Measurements from ENCODE around the gene CRTAP. TPM values are rescaled to one million over a fixed set of nuclear protein-coding genes. Genes with fewer than 3 reads are reported as not detected.

CRTAP gene
- total RNA-seq, 1 experiment from 2014 or later: 179 TPM

- Mint-ChIP-seq H3K27me3 (ENCODE audit: insufficient read depth, unreplicated experiment) (no peaks in the 10 kb centered on the region), H3K4me1 (ENCODE audit: insufficient read depth, unreplicated experiment) (no peaks in the 10 kb centered on the region), H3K4me3 (ENCODE audit: unreplicated experiment) (no peak overlapping the region), H3K27ac (ENCODE audit: low read depth, unreplicated experiment) (no peak overlapping the region), H3K9me3 (ENCODE audit: unreplicated experiment) (no peaks in the 10 kb centered on the region), H3K36me3 (ENCODE audit: insufficient read depth, unreplicated experiment) (no peaks in the 10 kb centered on the region)
- intact Hi-C loops (cut with micrococcal nuclease): no loop called here
- ChIA-PET POLR2A (interaction anchor here (0.7 kb wide), 1 partner anchor 188 kb away, joined by 3 read pairs; no protein-coding TSS in a partner anchor), CTCF (interaction anchor here (1.4 kb wide), 1 partner anchor 188 kb away, joined by 6 read pairs; no protein-coding TSS in a partner anchor)
- TF ChIP-seq CTCF (IDR thresholded peaks at IDR 0.05; ENCODE audit: unreplicated experiment): no peak
- DNase-seq (ENCODE audit: unreplicated experiment): no peak
- no TSS peak for BruUV-seq (replicated peaks)
Measured at GRCh38 chr3:33184863-33185262, 71.0 kb downstream of the CRTAP start.

- Mint-ChIP-seq H3K4me3 (ENCODE audit: unreplicated experiment) (no peak overlapping the region), H3K27ac (ENCODE audit: low read depth, unreplicated experiment) (no peak overlapping the region), H3K27me3 (ENCODE audit: insufficient read depth, unreplicated experiment) (no peaks in the 10 kb centered on the region), H3K9me3 (ENCODE audit: unreplicated experiment) (no peaks in the 10 kb centered on the region), H3K4me1 (ENCODE audit: insufficient read depth, unreplicated experiment) (no peaks in the 10 kb centered on the region), H3K36me3 (ENCODE audit: insufficient read depth, unreplicated experiment) (no peaks in the 10 kb centered on the region)
- DNase-seq (ENCODE audit: unreplicated experiment): no peak
- BruUV-seq (replicated peaks): no TSS peak
- intact Hi-C loops (cut with micrococcal nuclease): no loop called here
- CTCF ChIA-PET: interaction anchor here (0.9 kb wide), 1 partner anchor 11 kb away, joined by 3 read pairs; no protein-coding TSS in a partner anchor
- POLR2A ChIA-PET: interaction anchor here (0.6 kb wide), 1 partner anchor 30 kb away, joined by 3 read pairs; no protein-coding TSS in a partner anchor
- TF ChIP-seq CTCF (IDR thresholded peaks at IDR 0.05; ENCODE audit: unreplicated experiment): no peak
Measured at GRCh38 chr3:33186524-33187367, 72.9 kb downstream of the CRTAP start.

GRCh38 chr3:33187368-33187634 is 73.5 kb downstream of the CRTAP start:
- H3K4me1 Mint-ChIP-seq (ENCODE audit: insufficient read depth, unreplicated experiment): no peaks in the 10 kb centered on the region
- H3K27me3 Mint-ChIP-seq (ENCODE audit: insufficient read depth, unreplicated experiment): no peaks in the 10 kb centered on the region
- no peaks in the 10 kb centered on the region for H3K36me3 Mint-ChIP-seq (ENCODE audit: insufficient read depth, unreplicated experiment)
- CTCF ChIA-PET: interaction anchor here (0.9 kb wide), 1 partner anchor 11 kb away, joined by 3 read pairs; no protein-coding TSS in a partner anchor
- no peak for TF ChIP-seq CTCF (IDR thresholded peaks at IDR 0.05; ENCODE audit: unreplicated experiment)
- no peaks in the 10 kb centered on the region for H3K9me3 Mint-ChIP-seq (ENCODE audit: unreplicated experiment)
- no TSS peak for BruUV-seq (replicated peaks)
- no peak for DNase-seq (ENCODE audit: unreplicated experiment)
- H3K27ac Mint-ChIP-seq (ENCODE audit: low read depth, unreplicated experiment): no peak overlapping the region
- POLR2A ChIA-PET: interaction anchor here (0.6 kb wide), 2 partner anchors 11 to 30 kb away, joined by 3 read pairs; no protein-coding TSS in a partner anchor
- intact Hi-C loops (cut with micrococcal nuclease): no loop called here
- H3K4me3 Mint-ChIP-seq (ENCODE audit: unreplicated experiment): no peak overlapping the region

- Mint-ChIP-seq H3K4me1 (ENCODE audit: insufficient read depth, unreplicated experiment) (no peaks in the 10 kb centered on the region), H3K36me3 (ENCODE audit: insufficient read depth, unreplicated experiment) (no peaks in the 10 kb centered on the region), H3K4me3 (ENCODE audit: unreplicated experiment) (no peak overlapping the region), H3K9me3 (ENCODE audit: unreplicated experiment) (no peaks in the 10 kb centered on the region), H3K27ac (ENCODE audit: low read depth, unreplicated experiment) (peak overlapping the region; percentile 3), H3K27me3 (ENCODE audit: insufficient read depth, unreplicated experiment) (no peaks in the 10 kb centered on the region)
- TF ChIP-seq CTCF (IDR thresholded peaks at IDR 0.05; ENCODE audit: unreplicated experiment): no peak
- ChIA-PET CTCF (no interaction called here), POLR2A (no interaction called here)
- intact Hi-C loops (cut with micrococcal nuclease): no loop called here
- no TSS peak for BruUV-seq (replicated peaks)
- no peak for DNase-seq (ENCODE audit: unreplicated experiment)
Measured at GRCh38 chr3:33194303-33194702, 80.5 kb downstream of the CRTAP start.

All from MCF 10A (cell line).